ENCODE measurements around the gene SPAG16.

Gene SPAG16

DNA sequence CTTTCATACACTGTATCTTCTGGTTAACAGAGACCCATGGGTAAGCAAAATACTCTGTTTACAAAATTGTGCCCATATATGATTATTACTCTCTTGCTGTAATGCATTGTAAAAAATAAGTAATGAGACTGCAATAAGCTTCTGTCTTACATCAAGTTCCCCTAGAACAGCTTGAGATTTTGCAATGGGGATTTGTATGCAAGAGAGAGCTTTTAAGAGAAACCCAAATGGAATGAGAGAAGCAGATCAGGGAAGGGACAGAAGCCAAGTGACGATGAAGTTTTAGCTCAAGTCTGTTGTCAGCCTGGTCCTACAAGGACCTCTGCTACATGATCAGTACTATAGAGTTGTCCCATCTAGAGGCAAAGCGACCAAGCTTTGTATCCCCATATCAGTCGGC, 908.4 kb downstream of the SPAG16 start:
- H2BK5ac ChIP-seq (ENCODE audit: low read length): no peak overlapping the region
- no peak overlapping the region for H3K9ac ChIP-seq (ENCODE audit: low read length)
- H3K4me1 ChIP-seq (ENCODE audit: control insufficient read depth, low read depth, low read length): no peaks in the 10 kb centered on the region
- H2BK15ac ChIP-seq (replicated peaks; ENCODE audit: low read depth): no peak overlapping the region
- H3K79me1 ChIP-seq (ENCODE audit: low read length): no peaks in the 10 kb centered on the region
- no peak overlapping the region for H3K4me2 ChIP-seq (ENCODE audit: low read length)
- no peak overlapping the region for H2BK120ac ChIP-seq (ENCODE audit: low read depth, low read length)
- H4K8ac ChIP-seq (ENCODE audit: low read depth, low read length): no peak overlapping the region
- H3K36me3 ChIP-seq (ENCODE audit: control insufficient read depth, insufficient read depth, low read length): no peaks in the 10 kb centered on the region
- no peak overlapping the region for H4K5ac ChIP-seq (ENCODE audit: low read length)
- H3K79me2 ChIP-seq (ENCODE audit: control insufficient read depth, insufficient read depth, low read length): no peaks in the 10 kb centered on the region
- H3K27ac ChIP-seq (ENCODE audit: low read depth, low read length): no peak overlapping the region
- no peak overlapping the region for H2AK5ac ChIP-seq (ENCODE audit: low read length)
- H3K4ac ChIP-seq (ENCODE audit: low read depth, low read length): no peak overlapping the region
- no peaks in the 10 kb centered on the region for H3K27me3 ChIP-seq (ENCODE audit: insufficient read depth, low read length, poor library complexity)
- H3K56ac ChIP-seq (ENCODE audit: low read length): no peak overlapping the region
- no peak overlapping the region for H3K18ac ChIP-seq (ENCODE audit: low read length)
- no peak overlapping the region for H3K4me3 ChIP-seq (ENCODE audit: low read length)
- no peak for DNase-seq
- WGBS (ENCODE audit: extremely low coverage, insufficient coverage, low lambda C conversion rate): no CpG with 5 or more reads among the region's 3 CpGs
- H3K23ac ChIP-seq (ENCODE audit: low read length): no peak overlapping the region

DNA sequence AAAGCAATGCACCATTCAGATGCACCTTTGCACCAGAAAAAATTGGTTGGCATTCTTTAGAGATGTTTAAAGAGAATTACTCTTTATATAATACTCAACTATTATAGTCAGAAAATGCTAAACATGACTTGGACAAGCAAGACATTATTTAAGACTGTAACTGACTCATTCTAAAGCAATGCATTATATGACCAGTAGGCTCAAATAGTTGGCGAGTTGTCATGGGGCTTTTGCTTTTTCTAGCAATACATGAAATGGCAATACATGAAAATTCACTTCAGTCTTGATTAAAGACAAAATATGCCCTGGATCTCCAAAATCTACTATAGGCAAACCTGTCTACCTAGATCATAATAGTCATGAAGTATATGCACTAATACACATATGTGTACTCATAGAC, 909.7 kb downstream of the SPAG16 start:
- no peaks in the 10 kb centered on the region for H3K36me3 ChIP-seq (ENCODE audit: control insufficient read depth, insufficient read depth, low read length)
- H2BK120ac ChIP-seq (ENCODE audit: low read depth, low read length): no peak overlapping the region
- H3K27me3 ChIP-seq (ENCODE audit: insufficient read depth, low read length, poor library complexity): no peaks in the 10 kb centered on the region
- H4K8ac ChIP-seq (ENCODE audit: low read depth, low read length): no peak overlapping the region
- H3K4me2 ChIP-seq (ENCODE audit: low read length): no peak overlapping the region
- no peak overlapping the region for H3K27ac ChIP-seq (ENCODE audit: low read depth, low read length)
- DNase-seq: no peak
- WGBS (ENCODE audit: extremely low coverage, insufficient coverage, low lambda C conversion rate): no CpG with 5 or more reads among the region's 1 CpG
- H3K4me3 ChIP-seq (ENCODE audit: low read length): no peak overlapping the region
- H2BK5ac ChIP-seq (ENCODE audit: low read length): no peak overlapping the region
- H4K5ac ChIP-seq (ENCODE audit: low read length): no peak overlapping the region
- no peak overlapping the region for H3K56ac ChIP-seq (ENCODE audit: low read length)
- H3K79me2 ChIP-seq (ENCODE audit: control insufficient read depth, insufficient read depth, low read length): no peaks in the 10 kb centered on the region
- H2AK5ac ChIP-seq (ENCODE audit: low read length): no peak overlapping the region
- no peak overlapping the region for H2BK15ac ChIP-seq (replicated peaks; ENCODE audit: low read depth)
- no peak overlapping the region for H3K4ac ChIP-seq (ENCODE audit: low read depth, low read length)
- no peak overlapping the region for H3K18ac ChIP-seq (ENCODE audit: low read length)
- no peak overlapping the region for H3K23ac ChIP-seq (ENCODE audit: low read length)
- H3K4me1 ChIP-seq (ENCODE audit: control insufficient read depth, low read depth, low read length): no peaks in the 10 kb centered on the region
- H3K79me1 ChIP-seq (ENCODE audit: low read length): no peaks in the 10 kb centered on the region
- no peak overlapping the region for H3K9ac ChIP-seq (ENCODE audit: low read length)

DNA sequence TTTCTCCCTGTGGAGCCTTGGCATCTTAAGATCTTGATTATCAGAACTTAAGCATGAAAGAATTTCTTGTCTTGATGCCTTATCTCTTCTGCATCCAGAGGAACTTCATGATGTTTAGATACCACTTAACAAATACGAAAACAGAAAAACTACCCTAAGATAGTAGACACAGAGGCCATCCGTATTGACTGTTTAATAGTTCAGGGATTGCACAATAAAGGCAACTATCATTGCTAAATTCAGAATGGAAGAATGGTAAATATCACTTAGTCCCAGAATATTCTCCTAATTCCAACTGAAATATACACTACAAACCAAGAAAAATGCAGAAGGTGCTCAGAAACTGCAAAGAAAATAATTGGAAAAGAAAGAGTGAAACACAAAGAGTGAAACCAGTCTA, 912.0 kb downstream of the SPAG16 start:
- Histone ChIP-seq H2BK5ac (ENCODE audit: low read length) (no peak overlapping the region), H3K79me2 (ENCODE audit: control insufficient read depth, insufficient read depth, low read length) (no peaks in the 10 kb centered on the region), H2BK15ac (replicated peaks; ENCODE audit: low read depth) (no peak overlapping the region)

DNA sequence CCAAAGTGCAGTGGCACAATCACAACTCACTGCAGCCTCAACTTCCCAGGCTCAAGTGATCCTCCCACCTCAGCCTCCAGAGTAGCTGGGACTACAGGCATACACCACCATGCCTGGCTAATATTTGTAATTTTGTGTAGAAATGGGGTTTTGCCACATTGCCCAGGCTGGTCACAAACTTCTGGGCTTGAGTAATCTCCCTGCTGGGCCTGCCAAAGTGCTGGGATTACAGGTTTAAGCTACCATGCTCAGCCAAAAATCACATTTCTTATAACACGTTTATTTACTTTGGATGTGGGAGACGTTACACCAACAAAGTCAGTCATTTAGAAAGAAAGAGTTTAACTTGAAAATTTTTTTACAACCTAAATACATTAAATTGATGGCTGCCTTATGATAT, 917.6 kb downstream of the SPAG16 start:
- H2BK120ac ChIP-seq (ENCODE audit: low read depth, low read length): no peak overlapping the region
- H3K4me2 ChIP-seq (ENCODE audit: low read length): no peak overlapping the region
- no peak overlapping the region for H3K9ac ChIP-seq (ENCODE audit: low read length)
- H3K36me3 ChIP-seq (ENCODE audit: control insufficient read depth, insufficient read depth, low read length): no peaks in the 10 kb centered on the region
- no peaks in the 10 kb centered on the region for H3K79me1 ChIP-seq (ENCODE audit: low read length)
- no peak overlapping the region for H3K56ac ChIP-seq (ENCODE audit: low read length)
- no peak overlapping the region for H4K8ac ChIP-seq (ENCODE audit: low read depth, low read length)
- no peaks in the 10 kb centered on the region for H3K79me2 ChIP-seq (ENCODE audit: control insufficient read depth, insufficient read depth, low read length)
- H3K4me3 ChIP-seq (ENCODE audit: low read length): no peak overlapping the region
- no peak overlapping the region for H4K5ac ChIP-seq (ENCODE audit: low read length)
- H2BK5ac ChIP-seq (ENCODE audit: low read length): no peak overlapping the region
- H3K27ac ChIP-seq (ENCODE audit: low read depth, low read length): no peak overlapping the region
- H2BK15ac ChIP-seq (replicated peaks; ENCODE audit: low read depth): no peak overlapping the region
- no peak overlapping the region for H3K23ac ChIP-seq (ENCODE audit: low read length)
- WGBS (ENCODE audit: extremely low coverage, insufficient coverage, low lambda C conversion rate): no CpG with 5 or more reads among the region's 2 CpGs
- no peaks in the 10 kb centered on the region for H3K4me1 ChIP-seq (ENCODE audit: control insufficient read depth, low read depth, low read length)
- no peak overlapping the region for H3K18ac ChIP-seq (ENCODE audit: low read length)
- DNase-seq: no peak
- H3K4ac ChIP-seq (ENCODE audit: low read depth, low read length): no peak overlapping the region
- no peaks in the 10 kb centered on the region for H3K27me3 ChIP-seq (ENCODE audit: insufficient read depth, low read length, poor library complexity)
- H2AK5ac ChIP-seq (ENCODE audit: low read length): no peak overlapping the region

More for the DNA sequence above, 912.0 kb downstream of the SPAG16 start:
- Histone ChIP-seq H2BK120ac (ENCODE audit: low read depth, low read length) (no peak overlapping the region), H4K8ac (ENCODE audit: low read depth, low read length) (no peak overlapping the region), H4K5ac (ENCODE audit: low read length) (no peak overlapping the region), H3K27me3 (ENCODE audit: insufficient read depth, low read length, poor library complexity) (no peaks in the 10 kb centered on the region), H3K4ac (ENCODE audit: low read depth, low read length) (no peak overlapping the region), H3K9ac (ENCODE audit: low read length) (no peak overlapping the region), H3K4me2 (ENCODE audit: low read length) (no peak overlapping the region), H3K79me1 (ENCODE audit: low read length) (no peaks in the 10 kb centered on the region), H3K27ac (ENCODE audit: low read depth, low read length) (no peak overlapping the region), H3K23ac (ENCODE audit: low read length) (no peak overlapping the region), H3K56ac (ENCODE audit: low read length) (no peak overlapping the region), H2AK5ac (ENCODE audit: low read length) (no peak overlapping the region), H3K18ac (ENCODE audit: low read length) (no peak overlapping the region), H3K4me1 (ENCODE audit: control insufficient read depth, low read depth, low read length) (no peaks in the 10 kb centered on the region), H3K36me3 (ENCODE audit: control insufficient read depth, insufficient read depth, low read length) (no peaks in the 10 kb centered on the region), H3K4me3 (ENCODE audit: low read length) (no peak overlapping the region)
- no CpG with 5 or more reads among the region's 2 CpGs for WGBS (ENCODE audit: extremely low coverage, insufficient coverage, low lambda C conversion rate)
- DNase-seq: peak; percentile 23

DNA sequence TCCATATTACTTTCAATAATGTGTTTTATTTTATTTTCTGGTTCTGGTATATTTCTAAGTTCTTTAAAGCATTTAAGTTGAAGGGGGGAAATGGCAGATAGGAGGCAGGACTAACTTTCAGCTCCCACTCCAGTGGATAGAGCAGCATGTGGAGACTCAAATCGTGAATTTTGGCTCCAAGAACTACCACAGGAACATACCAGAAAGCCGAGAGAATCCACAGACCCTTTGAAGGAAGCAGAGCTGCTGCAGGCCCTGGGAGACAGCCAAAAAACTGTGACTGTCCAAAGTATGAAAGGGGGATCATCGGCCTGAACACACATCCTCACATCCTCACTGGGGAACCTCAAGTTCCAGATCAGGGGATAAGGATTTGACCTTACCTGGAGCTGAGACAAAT, 919.0 kb downstream of the SPAG16 start:
- Histone ChIP-seq H3K56ac (ENCODE audit: low read length) (no peak overlapping the region), H4K5ac (ENCODE audit: low read length) (no peak overlapping the region), H3K27ac (ENCODE audit: low read depth, low read length) (no peak overlapping the region), H3K18ac (ENCODE audit: low read length) (no peak overlapping the region), H3K27me3 (ENCODE audit: insufficient read depth, low read length, poor library complexity) (no peaks in the 10 kb centered on the region), H3K9ac (ENCODE audit: low read length) (no peak overlapping the region), H3K4ac (ENCODE audit: low read depth, low read length) (no peak overlapping the region), H2AK5ac (ENCODE audit: low read length) (no peak overlapping the region), H3K36me3 (ENCODE audit: control insufficient read depth, insufficient read depth, low read length) (no peaks in the 10 kb centered on the region), H3K4me1 (ENCODE audit: control insufficient read depth, low read depth, low read length) (no peaks in the 10 kb centered on the region), H2BK15ac (replicated peaks; ENCODE audit: low read depth) (no peak overlapping the region), H3K4me3 (ENCODE audit: low read length) (no peak overlapping the region), H3K4me2 (ENCODE audit: low read length) (no peak overlapping the region), H2BK5ac (ENCODE audit: low read length) (no peak overlapping the region), H3K79me1 (ENCODE audit: low read length) (no peaks in the 10 kb centered on the region), H4K8ac (ENCODE audit: low read depth, low read length) (no peak overlapping the region), H3K79me2 (ENCODE audit: control insufficient read depth, insufficient read depth, low read length) (no peaks in the 10 kb centered on the region), H2BK120ac (ENCODE audit: low read depth, low read length) (no peak overlapping the region), H3K23ac (ENCODE audit: low read length) (no peak overlapping the region)
- no peak for DNase-seq
- WGBS (ENCODE audit: extremely low coverage, insufficient coverage, low lambda C conversion rate): no CpG with 5 or more reads among the region's 3 CpGs

DNA sequence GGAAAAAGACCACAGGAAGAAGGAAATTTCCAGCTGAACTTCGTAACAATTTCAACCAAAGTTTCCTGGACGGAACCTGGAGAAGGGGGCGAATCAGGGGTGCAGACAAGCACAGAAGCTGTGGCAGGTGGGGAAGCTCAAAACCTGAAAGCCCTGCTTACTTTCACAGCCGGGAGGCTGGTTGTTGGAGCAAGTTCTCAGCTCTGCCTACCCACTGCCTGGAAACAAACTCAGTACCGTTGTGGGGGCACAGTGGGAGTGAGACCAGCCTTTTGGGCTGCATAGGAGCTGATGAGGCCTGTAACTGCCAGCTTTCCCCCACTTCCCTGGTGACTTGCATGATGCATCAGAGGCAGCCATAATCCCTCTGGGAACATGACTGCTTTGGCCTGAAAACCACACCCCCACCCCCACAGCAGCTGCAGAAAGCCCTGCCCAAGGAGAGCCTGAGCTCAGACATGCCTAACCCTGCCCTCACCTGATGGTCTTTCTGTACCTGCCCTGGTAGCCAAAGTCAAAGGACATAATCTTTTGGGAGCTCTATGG, 919.6 kb downstream of the SPAG16 start:
- Histone ChIP-seq H3K18ac (ENCODE audit: low read length) (no peak overlapping the region), H4K5ac (ENCODE audit: low read length) (no peak overlapping the region), H3K23ac (ENCODE audit: low read length) (no peak overlapping the region), H2BK120ac (ENCODE audit: low read depth, low read length) (no peak overlapping the region), H3K36me3 (ENCODE audit: control insufficient read depth, insufficient read depth, low read length) (no peaks in the 10 kb centered on the region), H3K27me3 (ENCODE audit: insufficient read depth, low read length, poor library complexity) (no peaks in the 10 kb centered on the region), H3K4me3 (ENCODE audit: low read length) (no peak overlapping the region), H3K4me1 (ENCODE audit: control insufficient read depth, low read depth, low read length) (no peaks in the 10 kb centered on the region), H3K4me2 (ENCODE audit: low read length) (no peak overlapping the region), H3K56ac (ENCODE audit: low read length) (no peak overlapping the region), H2BK5ac (ENCODE audit: low read length) (no peak overlapping the region), H4K8ac (ENCODE audit: low read depth, low read length) (no peak overlapping the region), H2BK15ac (replicated peaks; ENCODE audit: low read depth) (no peak overlapping the region), H2AK5ac (ENCODE audit: low read length) (no peak overlapping the region), H3K79me1 (ENCODE audit: low read length) (no peaks in the 10 kb centered on the region), H3K27ac (ENCODE audit: low read depth, low read length) (no peak overlapping the region), H3K79me2 (ENCODE audit: control insufficient read depth, insufficient read depth, low read length) (no peaks in the 10 kb centered on the region), H3K9ac (ENCODE audit: low read length) (no peak overlapping the region), H3K4ac (ENCODE audit: low read depth, low read length) (no peak overlapping the region)
- DNase-seq: no peak
- WGBS (ENCODE audit: extremely low coverage, insufficient coverage, low lambda C conversion rate): no CpG with 5 or more reads among the region's 5 CpGs
